ENCODE data around the gene BICDL1.

The BICDL1 gene

DNA sequence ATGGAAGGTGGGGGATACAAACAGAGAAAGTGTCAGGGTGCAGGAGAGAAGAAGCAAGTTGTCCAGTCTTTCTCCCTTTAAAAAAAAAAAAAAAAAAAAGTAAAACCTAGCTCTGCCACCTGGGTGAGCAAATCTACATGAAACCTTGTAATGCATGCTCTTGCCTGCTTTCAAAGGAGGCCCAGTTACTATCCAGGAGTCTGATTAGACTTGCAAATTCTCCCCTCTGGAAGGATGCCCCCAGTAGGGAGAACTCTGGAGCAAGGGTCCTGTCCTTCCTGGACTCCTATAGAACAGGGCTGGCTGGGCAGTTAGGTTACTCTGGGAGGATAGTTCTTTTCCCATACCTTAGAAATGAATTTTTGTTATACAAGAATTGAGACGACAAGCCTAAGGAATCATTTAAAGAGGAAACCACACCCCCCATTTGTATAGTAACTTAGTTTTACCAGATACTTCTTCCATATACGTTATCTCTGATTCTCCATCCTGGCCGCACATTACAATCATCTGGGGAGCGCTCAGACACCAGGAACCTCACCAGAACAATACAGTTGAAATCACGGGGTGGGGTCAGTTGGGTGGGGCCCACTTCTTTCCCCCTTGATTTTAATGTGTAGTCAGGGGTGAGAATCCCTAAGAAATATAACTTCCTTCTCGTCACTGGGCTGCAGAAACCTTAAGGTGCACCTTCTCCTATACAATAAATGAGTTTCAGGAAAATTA lies 97.0 kb downstream of the BICDL1 start:
- no peak for DNase-seq

DNA sequence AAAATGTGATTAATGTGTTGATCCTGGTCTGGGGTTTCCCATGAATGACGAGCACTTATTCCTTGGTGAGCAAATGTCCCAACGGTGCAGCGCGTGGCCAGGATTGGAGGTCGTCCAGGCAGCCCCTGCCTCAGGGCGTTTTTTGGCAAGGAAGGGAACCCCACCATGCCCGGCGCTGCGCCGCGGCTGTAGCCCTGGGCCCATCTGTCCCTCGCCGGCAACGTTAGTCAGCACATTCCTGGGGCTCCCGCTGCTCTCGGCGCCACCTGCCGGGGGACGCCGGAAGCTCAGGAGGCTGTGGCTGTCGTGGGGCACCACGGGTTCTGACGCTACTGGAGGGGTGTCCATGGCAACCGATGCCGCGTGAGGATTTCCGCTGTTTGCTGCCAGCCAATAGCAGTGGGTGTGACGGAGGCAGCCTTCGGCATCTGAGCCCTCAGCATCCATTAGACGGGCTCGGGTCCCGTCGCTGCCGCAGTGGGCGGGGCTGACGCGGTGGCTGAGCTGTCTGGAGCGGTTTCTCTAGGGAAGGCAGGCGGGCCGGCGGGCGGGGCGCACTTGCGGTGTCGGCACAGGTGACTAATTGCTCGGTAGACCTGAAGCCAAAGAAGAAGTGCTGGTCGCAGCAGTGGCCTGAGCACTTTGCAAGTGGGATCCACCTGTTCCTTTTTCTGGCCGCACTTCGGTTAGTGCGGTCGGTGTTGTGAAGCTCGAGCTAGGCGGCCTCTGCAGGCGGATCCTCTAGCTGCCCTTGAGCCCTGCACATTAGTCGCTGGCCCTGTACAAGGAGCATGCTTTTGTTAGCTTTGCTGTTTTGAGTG lies 98.0 kb downstream of the BICDL1 start:
- peak; percentile 100 for DNase-seq

GRCh38 chr12:120089105-120089504 lies 100.1 kb downstream of the BICDL1 start:
- no peak for DNase-seq

DNA sequence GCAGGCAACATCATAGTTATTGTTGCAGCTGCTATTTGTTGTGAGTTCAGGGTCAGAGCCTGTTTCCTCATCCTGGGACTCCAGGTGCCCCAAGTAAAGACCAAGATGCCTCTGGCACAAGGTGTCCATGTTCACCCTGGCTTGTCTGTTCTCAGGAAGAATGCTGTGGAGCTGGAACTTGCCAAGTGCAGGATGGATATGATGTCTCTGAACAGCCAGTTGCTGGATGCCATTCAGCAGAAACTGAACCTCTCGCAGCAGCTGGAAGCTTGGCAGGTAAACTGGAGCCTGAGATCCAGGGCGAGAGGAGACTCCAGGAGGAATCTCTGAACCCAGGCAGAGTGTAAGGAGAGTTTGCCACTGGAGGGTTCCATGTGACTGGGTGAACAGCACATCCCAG lies 100.8 kb downstream of the BICDL1 start:
- DNase-seq, result no peak

DNA sequence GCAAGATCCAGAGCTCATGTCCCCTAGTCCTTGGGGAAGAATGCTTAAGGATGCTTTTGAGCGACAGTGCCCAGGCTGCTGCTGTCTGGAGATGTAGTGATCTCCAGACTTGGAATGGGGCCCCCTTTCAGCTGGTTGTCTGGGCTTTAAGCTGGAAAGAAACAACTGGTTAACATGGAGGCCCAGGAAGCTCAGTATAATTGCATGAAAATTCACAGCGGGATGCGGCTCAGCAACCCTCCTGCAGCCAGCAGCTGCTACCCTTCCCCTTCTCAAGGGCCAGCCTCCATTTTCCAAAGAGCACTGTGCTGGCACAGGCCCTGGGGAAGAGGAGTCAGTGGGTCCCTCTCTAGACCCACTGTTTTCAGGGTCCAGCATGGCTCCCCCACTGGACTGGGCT lies 101.2 kb downstream of the BICDL1 start:
- no peak for DNase-seq

DNA sequence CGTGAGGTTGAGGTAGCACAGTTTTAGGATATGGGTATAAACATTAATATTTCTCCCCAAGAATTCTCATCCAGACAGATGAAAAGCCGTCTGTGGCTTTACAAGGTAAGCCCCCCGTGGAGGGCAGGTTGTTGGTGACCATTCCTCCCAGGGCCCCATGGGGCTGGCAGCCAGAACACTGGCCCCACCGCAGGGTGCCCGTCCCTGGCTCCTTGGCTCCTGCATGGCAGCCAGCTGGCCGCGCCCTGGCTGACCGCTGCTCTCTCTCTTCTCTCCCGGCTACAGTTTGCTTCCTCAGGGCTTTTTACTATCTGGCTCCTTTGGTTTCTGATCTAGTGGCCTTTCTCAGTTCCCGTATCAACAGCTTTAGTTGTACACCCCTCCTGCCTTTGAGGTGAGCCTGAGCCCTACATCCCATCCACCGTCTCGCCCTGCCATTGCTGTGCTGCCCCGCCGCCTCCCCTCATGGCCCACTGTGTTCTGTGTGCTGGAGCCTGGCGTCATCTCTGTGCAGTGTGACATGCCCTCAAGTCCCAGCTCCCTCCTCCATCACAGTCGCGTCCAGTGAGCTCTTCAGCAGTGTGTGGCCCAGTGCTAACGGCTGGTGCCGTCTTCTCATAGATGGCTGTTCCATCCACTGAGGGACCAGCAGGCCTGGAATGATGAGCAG lies 101.7 kb downstream of the BICDL1 start:
- no peak for DNase-seq

DNA sequence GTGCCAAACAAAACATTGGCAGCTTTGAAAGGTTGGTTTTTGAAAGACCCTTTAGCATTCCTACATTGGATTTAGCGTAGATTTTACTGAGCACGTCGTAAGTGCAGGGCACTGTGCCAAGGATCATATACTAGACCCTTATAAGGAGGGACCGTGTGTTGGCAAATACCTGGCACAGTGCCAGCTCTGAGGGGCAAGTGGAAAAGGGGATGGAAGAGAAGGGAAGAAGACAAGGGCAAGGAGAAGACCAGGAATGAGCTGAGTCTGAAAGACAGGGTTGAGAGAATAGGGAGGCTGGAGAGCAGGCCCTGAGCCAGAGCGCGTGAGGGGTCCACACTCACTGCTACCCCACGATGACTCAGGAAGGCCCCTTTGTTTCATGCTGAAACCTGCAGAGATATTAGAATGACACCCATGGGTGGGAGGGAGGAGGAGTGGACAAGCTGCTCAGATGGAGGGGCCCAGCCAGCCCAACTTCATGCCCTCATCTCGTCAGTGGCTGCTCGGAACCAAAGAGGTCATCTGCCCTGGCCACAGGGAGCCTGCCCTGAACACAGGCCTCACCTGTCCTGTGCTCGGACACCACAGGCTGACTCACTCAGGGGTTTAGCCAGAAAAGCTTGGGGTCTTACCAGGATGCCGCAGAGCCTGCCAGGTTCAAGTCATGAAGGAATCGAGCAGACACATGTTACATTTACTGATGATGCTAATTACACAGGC lies 102.5 kb downstream of the BICDL1 start:
- DNase-seq, result no peak

- DNase-seq, result no peak
Measured at GRCh38 chr12:120092551-120093335, 103.7 kb downstream of the BICDL1 start.

GRCh38 chr12:120093336-120093591 lies 104.2 kb downstream of the BICDL1 start:
- no peak for DNase-seq

GRCh38 chr12:120093592-120094355 lies 104.7 kb downstream of the BICDL1 start:
- no peak for DNase-seq

- no peak for DNase-seq
Measured at GRCh38 chr12:120094485-120094884, 105.4 kb downstream of the BICDL1 start.

GRCh38 chr12:120095331-120095730 lies 106.3 kb downstream of the BICDL1 start:
- no peak for DNase-seq

DNA sequence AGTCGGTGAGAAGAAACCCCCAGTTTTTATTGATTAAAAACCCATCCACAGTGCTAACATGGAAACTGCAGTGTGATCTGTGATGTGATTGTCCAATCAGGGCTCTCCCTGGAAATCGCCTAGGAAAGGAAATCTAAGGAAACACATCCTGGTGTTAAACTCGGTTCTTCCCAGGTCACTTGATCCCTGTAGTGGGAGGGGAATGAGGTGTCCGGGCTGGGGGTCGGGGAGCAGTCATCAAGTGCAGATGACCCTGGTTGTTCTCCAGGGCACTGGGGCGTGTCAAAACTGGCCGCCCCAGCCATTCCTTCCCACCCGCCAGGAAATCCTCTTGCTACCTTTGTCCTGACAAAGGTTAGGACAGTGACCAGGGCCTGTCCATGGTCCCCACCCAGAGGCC lies 106.7 kb downstream of the BICDL1 start:
- DNase-seq, result no peak

- DNase-seq, result no peak
Measured at GRCh38 chr12:120096671-120097202, 107.7 kb downstream of the BICDL1 start.

DNA sequence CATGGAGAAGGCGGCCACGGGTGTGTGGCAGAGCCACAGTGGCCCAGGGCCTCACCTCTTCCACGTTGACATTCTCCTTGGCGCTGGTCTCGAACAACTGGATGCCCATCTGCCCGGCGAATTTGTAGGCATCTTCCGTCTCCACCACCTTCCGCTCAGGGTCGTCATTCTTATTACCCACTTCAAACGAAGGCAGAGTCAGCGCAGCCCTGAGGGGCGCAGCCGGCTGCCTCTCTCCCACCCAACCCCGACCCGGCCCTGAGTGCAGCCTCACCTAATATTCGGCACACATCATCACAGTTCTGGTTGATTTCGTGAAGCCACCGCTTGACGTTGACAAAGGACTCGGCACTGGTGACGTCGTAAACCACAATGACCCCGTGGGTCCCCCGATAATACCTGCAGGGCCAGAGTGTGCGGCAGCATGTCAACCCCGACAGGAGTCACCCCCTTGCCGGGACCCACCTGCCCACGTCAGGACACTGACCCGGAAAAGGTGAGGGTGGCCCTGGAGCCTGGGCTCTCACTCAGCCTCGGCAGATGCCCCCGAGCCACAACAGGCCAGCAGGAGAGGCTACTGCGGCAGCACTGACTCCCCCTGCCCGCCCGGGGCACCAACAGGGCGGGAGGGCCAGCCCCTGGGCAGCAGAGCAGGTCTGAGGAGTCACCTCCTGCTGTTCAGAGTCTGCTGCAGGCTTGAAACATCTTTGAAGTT lies 109.9 kb downstream of the BICDL1 start:
- no peak for DNase-seq

DNA sequence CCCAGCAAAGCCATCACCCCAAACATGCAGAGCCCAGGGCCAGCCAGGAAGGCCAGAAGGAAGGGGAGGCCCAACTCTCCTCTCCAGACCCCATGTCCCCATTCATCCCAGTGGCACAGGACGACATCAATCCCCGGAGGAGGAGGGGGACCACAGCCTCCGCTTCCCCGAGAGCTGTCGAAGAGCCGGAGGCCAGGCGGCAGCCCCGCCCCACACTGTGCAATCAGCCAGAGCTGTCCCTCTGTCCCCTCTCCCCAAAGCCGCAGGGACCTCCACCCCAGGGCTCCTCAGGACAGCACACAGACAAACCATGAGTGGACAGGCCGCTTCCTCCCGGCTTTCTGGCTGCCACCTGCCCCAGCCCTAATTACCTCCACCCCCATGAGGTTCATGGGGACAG lies 110.7 kb downstream of the BICDL1 start:
- DNase-seq, result no peak

- no peak for DNase-seq
Measured at GRCh38 chr12:120100630-120101029, 111.6 kb downstream of the BICDL1 start.

DNA sequence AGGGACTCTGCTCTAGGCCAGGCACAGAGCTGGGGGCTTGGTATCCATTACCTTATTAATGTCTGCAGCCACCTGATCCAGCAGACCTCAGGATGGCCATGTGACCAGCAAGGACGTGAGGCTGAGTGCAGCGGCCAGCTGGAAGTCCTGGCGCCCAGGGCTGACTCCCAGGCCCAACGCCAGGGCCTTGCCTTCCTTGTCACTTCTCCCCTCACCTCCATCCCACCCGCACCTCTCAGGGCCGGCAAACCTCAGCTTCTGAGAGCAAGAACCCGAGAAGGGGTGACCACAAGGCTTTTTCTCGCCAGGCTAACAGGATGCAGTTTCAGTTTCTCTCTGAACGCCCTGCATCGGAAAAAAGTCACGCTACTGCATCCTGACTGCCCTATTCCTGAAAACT lies 112.1 kb downstream of the BICDL1 start:
- DNase-seq, result no peak

DNA sequence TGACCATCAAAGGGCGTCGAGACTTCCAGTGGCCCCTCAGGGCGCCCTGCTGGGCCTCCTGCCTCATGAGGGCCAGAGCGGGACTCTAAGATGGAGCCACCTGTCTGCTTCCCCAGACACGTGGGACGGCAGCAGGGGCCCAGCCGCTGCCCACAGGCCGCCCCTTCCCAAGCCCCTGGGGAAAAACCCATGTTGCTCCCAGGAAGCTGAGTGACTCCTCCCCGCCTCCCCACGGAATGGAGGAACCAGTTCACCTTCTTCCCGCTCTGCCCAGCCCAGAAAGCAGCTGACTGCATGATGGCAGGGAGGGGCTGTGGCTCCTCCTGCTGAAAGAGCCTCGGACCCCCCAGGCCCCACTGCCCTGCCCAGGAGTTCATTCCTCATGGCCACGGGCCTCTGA lies 112.6 kb downstream of the BICDL1 start:
- DNase-seq, result no peak

GRCh38 chr12:120102189-120103043 lies 113.4 kb downstream of the BICDL1 start:
- DNase-seq, result no peak
